ENCODE data around the gene MYOZ3. TPM values are rescaled to one million over a fixed set of nuclear protein-coding genes. Genes with fewer than 3 reads are reported as not detected.

Gene MYOZ3
- total and polyA plus RNA-seq, 2 of the 8 experiments (the other 6 are each of a cell fraction or from before 2014, with no cell fraction given) = 9.6 to 19.1 TPM

- Histone ChIP-seq H3K4me2 (ENCODE audit: insufficient read depth in 1 of 2, low read depth in 2 of 2, low read length in 2 of 2) (peak overlapping the region; percentile 94 to 97; a peak in 1 of 4 replicates), H3K79me1 (ENCODE audit: low read depth, low read length) (no peaks in the 10 kb centered on the region), H3K23ac (ENCODE audit: insufficient read length) (no peak overlapping the region), H3K4me1 (replicated peaks in 1 of 4; ENCODE audit: control insufficient read depth in 3 of 4, insufficient read depth in 4 of 4, low read length in 3 of 4) (peaks cover 3 to 21% (median 12%) of the 10 kb centered on the region in 4 experiments), H3K9me3 (ENCODE audit: insufficient read depth in 2 of 2, low read depth in 1 of 2, low read length in 1 of 2) (no peaks in the 10 kb centered on the region), H2BK120ac (replicated peaks; ENCODE audit: low read depth, low read length) (no peak overlapping the region), H3K14ac (ENCODE audit: insufficient read length) (no peak overlapping the region), H4K5ac (ENCODE audit: insufficient read length, low read depth, low read length) (no peak overlapping the region), H3K4me3 (ENCODE audit: extremely low read depth in 1 of 4, insufficient read depth in 2 of 4, low read depth in 3 of 4, low read length in 4 of 4) (peak overlapping the region in 1 of 4 experiments; percentile 69; a peak in 1 of 8 replicates), H2BK12ac (ENCODE audit: low read depth, low read length) (0 out of 2 replicates have a peak overlapping the region, but pooled peaks have one; percentile 43), H3K27me3 (replicated peaks in 1 of 4; ENCODE audit: control insufficient read depth in 3 of 4, extremely low read depth in 1 of 4, insufficient read depth in 3 of 4, low read length in 3 of 4) (peaks cover 0 to 25% (median 22%) of the 10 kb centered on the region in 4 experiments; a peak in 5 of 7 replicates), H2AFZ (ENCODE audit: low read length) (no peak overlapping the region), H2BK15ac (ENCODE audit: low read length) (0 out of 2 replicates have a peak overlapping the region, but pooled peaks have one; percentile 46), H4K8ac (ENCODE audit: extremely low read depth, insufficient read depth, low read length) (no peak overlapping the region), H2AK5ac (ENCODE audit: low read depth, low read length) (0 out of 2 replicates have a peak overlapping the region, but pooled peaks have one; percentile 28), H4K20me1 (replicated peaks in 1 of 2; ENCODE audit: control insufficient read depth in 1 of 2, insufficient read depth in 2 of 2, low read length in 2 of 2) (no peaks in the 10 kb centered on the region), H2BK5ac (ENCODE audit: low read depth, low read length) (no peak overlapping the region), H3K56ac (replicated peaks; ENCODE audit: insufficient read length, low read depth, low read length) (no peak overlapping the region), H4K91ac (replicated peaks; ENCODE audit: insufficient read length, low read length) (no peak overlapping the region), H3K79me2 (ENCODE audit: control insufficient read depth in 1 of 2, insufficient read depth in 2 of 2, low read length in 2 of 2) (no peaks in the 10 kb centered on the region), H3K23me2 (ENCODE audit: low read depth, low read length) (peaks cover 9% of the 10 kb centered on the region), H3K18ac (ENCODE audit: extremely low read depth, low read length) (peak overlapping the region; percentile 48; the same call in 1 of the 2 replicates), H3K4ac (replicated peaks; ENCODE audit: insufficient read length, low read depth, low read length) (no peak overlapping the region), H3K36me3 (ENCODE audit: control insufficient read depth in 2 of 4, insufficient read depth in 4 of 4, low read length in 3 of 4) (no peaks in the 10 kb centered on the region), H2BK20ac (ENCODE audit: low read length) (no peak overlapping the region), H3K9ac (replicated peaks in 1 of 4; ENCODE audit: extremely low read depth in 1 of 4, low read depth in 3 of 4, low read length in 3 of 4) (no peak overlapping the region), H3K27ac (ENCODE audit: low read depth, low read length) (no peak overlapping the region)
- WGBS, 2 experiments (ENCODE audit: extremely low coverage in 1 of 2, insufficient coverage in 1 of 2, insufficient read length in 1 of 2, insufficient replicate concordance in 2 of 2, low coverage in 1 of 2, low lambda C conversion rate in 2 of 2, missing lambda C conversion rate in 1 of 2) = 84% methylated on average over 10 of the region's 10 CpGs; no CpG with 5 or more reads in 1 of the 2 experiments
- ChIA-PET POLR2A (ENCODE audit: partially characterized antibody) (interaction anchor here (0.9 to 1.2 kb wide), 4 partner anchors 12 to 176 kb away, joined by 3 to 4 read pairs (median 3); partner anchors contain the start of gene RBM22), CTCF (ENCODE audit: partially characterized antibody) (interaction anchor here (0.9 to 10.4 kb wide), 11 partner anchors 10 to 180 kb away, joined by 3 to 72 read pairs (median 4); partner anchors contain the start of gene SYNPO)
- no peak for FAIRE-seq
- DNase-seq (ENCODE audit: low read depth in 1 of 2, low spot score in 2 of 2) = no peak
- TF ChIP-seq CTCF (IDR thresholded peaks at IDR 0.05; ENCODE audit: control extremely low read depth in 1 of 3, insufficient read depth in 1 of 3, low read depth in 1 of 3, low read length in 3 of 3) (no peak), SUZ12 (IDR thresholded peaks at IDR 0.05; ENCODE audit: low read length) (no peak)
Observed at GRCh38 chr5:150625831-150626746, 35.0 kb upstream of the MYOZ3 start.
